Measurements from ENCODE around the gene SSMEM1.

SSMEM1 gene

GRCh38 chr7:130195396-130195795, 12.3 kb upstream of the SSMEM1 start:
- no peak for TF ChIP-seq CTCF (IDR thresholded peaks at IDR 0.05; ENCODE audit: borderline replicate concordance, insufficient read depth, low read depth, low read length)
- no peak overlapping the region for H3K4me3 ChIP-seq (ENCODE audit: low read depth, low read length)

- no peak for TF ChIP-seq CTCF (IDR thresholded peaks at IDR 0.05; ENCODE audit: borderline replicate concordance, insufficient read depth, low read depth, low read length)
- no peak overlapping the region for H3K4me3 ChIP-seq (ENCODE audit: low read depth, low read length)
These were observed 11.2 kb upstream of the SSMEM1 start for GRCh38 chr7:130196476-130196875.

GRCh38 chr7:130197094-130197493, 10.6 kb upstream of the SSMEM1 start:
- no peak for TF ChIP-seq CTCF (IDR thresholded peaks at IDR 0.05; ENCODE audit: borderline replicate concordance, insufficient read depth, low read depth, low read length)
- H3K4me3 ChIP-seq (ENCODE audit: low read depth, low read length), result no peak overlapping the region

- no peak overlapping the region for H3K4me3 ChIP-seq (ENCODE audit: low read depth, low read length)
- no peak for TF ChIP-seq CTCF (IDR thresholded peaks at IDR 0.05; ENCODE audit: borderline replicate concordance, insufficient read depth, low read depth, low read length)
These were observed 5.9 kb upstream of the SSMEM1 start for GRCh38 chr7:130201796-130202195.

GRCh38 chr7:130205084-130205947, 2.3 kb upstream of the SSMEM1 start, which contains the start of gene TMEM209:
Gene TMEM209 (minus strand): TSS chr7:130205406. CDS start chr7:130205375, 31 bp downstream.
- peak within 1 kb of the TSS; percentile 88 for H3K4me3 ChIP-seq (ENCODE audit: low read depth, low read length)
- no peak for TF ChIP-seq CTCF (IDR thresholded peaks at IDR 0.05; ENCODE audit: borderline replicate concordance, insufficient read depth, low read depth, low read length)

- H3K4me3 ChIP-seq (ENCODE audit: low read depth, low read length), result no peak overlapping the region
- no peak for TF ChIP-seq CTCF (IDR thresholded peaks at IDR 0.05; ENCODE audit: borderline replicate concordance, insufficient read depth, low read depth, low read length)
These were observed 627 bp upstream of the SSMEM1 start for GRCh38 chr7:130207033-130207432.

GRCh38 chr7:130208516-130208915, 856 bp downstream of the SSMEM1 start:
- no peak for TF ChIP-seq CTCF (IDR thresholded peaks at IDR 0.05; ENCODE audit: borderline replicate concordance, insufficient read depth, low read depth, low read length)
- no peak overlapping the region for H3K4me3 ChIP-seq (ENCODE audit: low read depth, low read length)
